Measurements from ENCODE around the gene OR6C75.
"Not testable (repeated sequence)": the region's sequence is repeated elsewhere in the genome, so short reads cannot be mapped to it uniquely, and the experiment has no call there.

Gene OR6C75

DNA sequence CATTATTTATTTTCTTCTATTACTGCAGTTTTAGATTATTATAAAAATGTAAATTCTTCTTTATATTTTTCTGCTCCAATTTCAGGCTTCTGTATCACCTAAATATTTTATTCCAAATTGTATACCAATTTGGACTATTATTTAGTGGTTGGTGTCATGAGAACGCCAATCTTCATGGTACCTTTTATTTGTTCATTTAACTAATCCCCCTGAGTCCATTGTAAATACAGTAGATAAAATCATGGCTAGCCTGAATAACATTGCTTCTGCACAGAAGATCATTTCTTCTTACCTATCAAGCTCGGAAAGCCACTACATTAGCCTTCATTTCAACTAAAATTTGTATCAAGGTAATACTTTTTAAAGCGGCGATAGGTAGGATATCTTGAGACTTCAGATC is at the start of gene OR6C75:
TSS of gene OR6C75 (plus strand) at position 301 of the 400 bp plus-strand sequence. CDS start 2,136 bp downstream, outside the sequence.
- DNase-seq (ENCODE audit: low spot score) = no peak

DNA sequence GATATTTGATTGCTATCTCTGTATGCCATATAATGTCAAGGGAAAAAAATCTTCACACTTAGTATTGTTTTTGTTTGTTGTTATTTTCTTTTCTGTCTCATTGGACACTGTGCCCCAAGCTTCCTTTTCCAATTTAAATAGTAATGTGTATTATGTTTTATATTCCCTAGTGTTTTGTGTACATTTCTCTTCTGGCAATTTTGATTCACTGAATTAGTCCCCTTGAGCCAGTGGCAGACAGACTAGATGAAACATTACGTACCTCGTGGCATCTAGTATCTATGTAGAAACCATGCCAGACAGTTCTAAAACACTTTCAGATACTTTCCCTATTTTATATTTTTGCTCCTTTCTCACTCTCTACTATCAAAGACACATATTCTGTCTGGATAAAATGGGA is 48.7 kb upstream of the OR6C75 start, which contains the start of gene OR6C1:
TSS of gene OR6C1 (plus strand) at position 301 of the 400 bp plus-strand sequence. CDS start 6,257 bp downstream, outside the sequence.
- DNase-seq (ENCODE audit: low spot score) = no peak

DNA sequence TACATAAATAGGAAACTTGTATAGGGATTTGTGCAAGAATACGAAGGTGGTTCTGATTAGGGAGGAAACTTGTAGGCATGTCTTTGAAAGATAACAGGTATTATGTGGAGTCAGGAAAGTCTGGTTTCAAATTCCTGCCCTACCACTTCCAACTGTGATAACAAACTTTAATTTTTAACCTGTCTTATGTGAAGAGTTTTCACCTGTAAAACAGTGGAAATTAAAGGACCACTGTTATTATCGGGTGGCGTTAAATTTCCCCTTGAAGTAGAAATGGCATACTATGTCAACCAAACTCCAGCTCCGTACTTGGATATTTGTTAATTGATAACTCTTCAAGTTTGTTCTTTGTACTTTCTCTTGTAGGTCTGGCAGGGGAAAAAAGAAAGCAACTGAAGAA is 42.6 kb upstream of the OR6C75 start:
- DNase-seq (ENCODE audit: low spot score) = no peak

DNA sequence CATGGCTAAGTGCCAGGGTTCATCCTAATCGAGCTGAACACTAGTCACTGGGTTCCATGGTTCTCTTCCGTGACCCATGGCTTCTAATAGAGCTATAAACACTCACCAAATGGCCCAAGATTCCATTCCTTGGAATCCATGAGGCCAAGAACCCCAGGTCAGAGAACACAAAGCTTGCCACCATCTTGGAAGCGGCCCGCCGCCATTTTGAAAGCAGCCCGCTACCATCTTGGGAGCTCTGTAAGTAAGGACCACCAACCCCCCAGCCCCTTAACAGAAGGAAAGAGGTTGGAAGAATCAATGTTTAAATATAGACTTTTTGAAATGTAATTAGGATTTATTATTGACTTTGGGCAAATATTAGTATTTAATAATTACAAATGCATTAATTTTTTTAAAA is 37.0 kb upstream of the OR6C75 start:
- not testable (repeated sequence) for DNase-seq (ENCODE audit: low spot score)

DNA sequence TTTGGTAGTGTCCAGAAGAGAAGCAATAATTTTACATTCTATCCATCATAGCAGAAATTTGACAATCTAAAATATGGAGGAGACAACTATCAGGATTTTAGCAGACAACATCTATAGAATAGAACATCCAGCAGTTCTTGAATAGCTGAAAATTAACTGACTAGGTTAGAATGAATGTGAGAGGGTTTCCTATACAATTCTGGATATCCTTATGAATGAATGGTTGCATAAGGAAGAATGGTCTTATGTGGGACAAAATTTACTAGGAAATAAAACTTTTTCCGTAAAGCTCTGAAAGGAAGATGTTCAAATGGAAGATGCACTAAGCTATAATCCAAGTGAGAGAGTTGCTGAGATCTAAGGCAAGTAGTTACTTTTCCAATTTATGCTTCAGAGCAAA is 32.3 kb upstream of the OR6C75 start, which contains the start of gene OR6C3:
TSS of gene OR6C3 (plus strand) at position 301 of the 400 bp plus-strand sequence. CDS start 955 bp downstream, outside the sequence.
- DNase-seq (ENCODE audit: low spot score) = no peak

DNA sequence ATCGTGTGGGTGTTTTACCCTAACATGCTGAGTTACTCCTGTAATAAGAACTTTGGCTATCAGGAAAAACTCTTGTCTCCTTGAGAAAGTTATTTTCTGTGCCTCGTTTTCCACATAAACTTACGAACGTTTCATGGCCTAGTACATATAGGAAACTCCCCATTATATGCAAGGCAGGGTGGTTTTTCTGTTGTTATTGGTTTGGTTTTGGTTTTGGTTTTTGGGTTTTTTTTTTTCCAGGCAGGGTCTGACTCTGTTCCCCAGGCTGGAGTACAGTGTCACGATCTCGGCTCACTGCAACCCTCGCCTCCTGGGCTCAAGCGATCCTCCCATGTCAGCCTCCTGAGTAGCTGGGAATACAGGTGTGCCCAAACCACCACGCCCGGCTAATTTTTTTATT is 26.8 kb upstream of the OR6C75 start:
- DNase-seq (ENCODE audit: low spot score) = no peak

DNA sequence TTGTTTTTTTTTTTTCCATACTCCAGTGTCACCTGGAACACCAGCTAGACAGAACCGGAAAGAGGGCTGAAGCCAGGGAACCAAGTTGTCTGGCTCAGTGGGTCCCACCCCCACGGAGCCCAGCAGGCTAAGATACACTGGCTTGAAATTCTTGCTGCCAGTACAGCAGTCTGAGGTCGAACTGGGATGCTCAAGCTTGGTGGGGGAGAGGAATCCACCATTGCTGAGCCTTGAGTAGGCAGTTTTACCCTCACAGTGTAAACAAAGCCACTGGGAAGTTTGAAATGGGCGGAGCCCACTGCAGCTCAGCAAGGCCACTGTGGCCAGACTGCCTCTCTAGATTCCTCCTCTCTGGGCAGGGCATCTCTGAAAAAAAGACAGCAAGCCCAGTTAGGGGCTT is 7.4 kb upstream of the OR6C75 start:
- DNase-seq (ENCODE audit: low spot score) = not testable (repeated sequence)

DNA sequence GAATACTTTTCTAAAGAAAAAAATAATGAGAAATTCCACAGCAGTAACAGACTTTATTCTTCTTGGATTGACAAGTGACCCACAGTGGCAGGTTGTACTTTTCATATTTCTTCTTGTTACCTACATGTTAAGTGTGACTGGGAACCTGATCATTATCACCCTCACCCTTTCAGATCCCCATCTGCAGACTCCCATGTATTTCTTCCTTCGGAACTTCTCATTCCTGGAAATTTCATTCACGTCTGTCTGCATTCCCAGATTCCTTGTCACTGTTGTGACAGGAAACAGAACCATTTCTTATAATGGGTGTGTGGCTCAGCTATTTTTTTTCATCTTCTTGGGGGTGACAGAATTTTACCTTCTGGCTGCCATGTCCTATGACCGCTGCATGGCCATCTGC is 2.3 kb downstream of the OR6C75 start:
- no peak for DNase-seq (ENCODE audit: low spot score)

DNA sequence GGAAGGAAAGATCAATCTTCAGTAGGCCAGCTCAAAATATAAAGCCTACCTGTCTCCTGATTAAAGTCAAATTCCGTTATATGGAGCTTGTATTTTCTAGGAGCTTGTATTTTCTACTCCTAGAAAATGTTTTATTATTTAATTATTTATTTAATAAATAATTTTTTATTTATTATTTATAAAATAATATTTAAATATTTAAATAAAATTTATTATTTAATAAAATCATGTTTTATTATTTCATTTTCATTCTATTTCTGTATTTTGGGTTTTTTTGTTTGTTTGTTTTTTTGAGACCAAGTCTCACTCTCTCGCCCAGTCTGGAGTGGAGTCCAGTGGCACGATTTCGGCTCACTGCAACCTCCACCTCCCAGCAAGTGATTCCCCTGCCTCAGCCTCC is 9.7 kb downstream of the OR6C75 start:
- DNase-seq (ENCODE audit: low spot score) = no peak

DNA sequence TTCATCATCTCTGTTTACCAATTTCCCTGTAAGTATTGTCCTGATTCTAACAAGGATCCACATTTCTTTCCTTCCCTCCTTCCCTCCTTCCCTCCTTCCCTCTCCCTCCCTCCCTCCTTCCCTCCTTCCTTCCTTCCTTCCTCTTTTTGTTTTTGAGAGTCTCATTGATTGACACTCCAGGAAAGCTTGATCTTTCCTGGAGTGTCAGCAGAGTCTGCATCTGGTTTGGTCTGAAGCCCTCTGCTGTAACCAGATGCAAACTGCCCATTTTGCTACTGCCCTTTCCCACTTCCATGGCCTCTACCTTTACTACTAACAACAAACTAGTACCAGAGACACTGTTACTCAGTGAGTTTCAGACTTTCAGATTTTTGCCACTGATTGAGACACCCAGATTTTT is 23.1 kb downstream of the OR6C75 start:
- no peak for DNase-seq (ENCODE audit: low spot score)

DNA sequence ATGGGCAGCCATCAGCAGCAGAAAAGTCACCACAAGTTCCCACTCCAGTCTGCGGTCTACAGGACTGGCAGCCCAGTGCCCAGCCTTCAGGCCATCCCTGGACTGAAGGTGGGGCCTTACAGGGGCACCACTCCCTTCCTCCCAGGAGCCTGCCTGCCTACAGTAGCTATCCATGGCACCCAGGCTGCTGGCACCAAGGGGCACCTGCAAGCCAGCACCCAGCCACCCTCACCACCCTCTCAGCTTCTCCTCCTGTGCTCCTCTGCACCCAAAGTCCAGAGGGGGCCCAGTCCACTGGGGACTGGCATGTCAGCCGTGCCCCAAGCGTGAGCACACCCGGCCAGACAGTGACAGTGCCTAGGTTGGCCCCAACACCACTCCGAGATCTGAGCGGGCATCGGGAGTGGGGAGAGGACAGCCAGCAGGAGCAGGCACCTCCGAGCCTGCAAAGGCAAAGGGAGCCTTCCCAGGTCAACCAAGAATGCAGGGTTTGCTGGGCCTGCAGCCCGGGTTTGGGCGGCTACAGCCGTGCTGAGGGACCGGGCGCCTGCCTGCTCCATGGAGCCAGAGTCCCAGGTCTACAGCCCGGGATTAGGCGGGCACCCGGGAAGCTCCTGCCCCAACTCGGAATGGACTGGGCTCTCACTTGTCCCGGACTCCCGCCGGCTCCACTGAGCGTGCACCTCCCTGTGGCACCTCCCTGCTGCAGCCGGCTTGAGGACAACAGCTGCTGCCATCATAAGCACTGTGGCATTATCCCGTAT is 29.4 kb downstream of the OR6C75 start:
- no peak for DNase-seq (ENCODE audit: low spot score)

DNA sequence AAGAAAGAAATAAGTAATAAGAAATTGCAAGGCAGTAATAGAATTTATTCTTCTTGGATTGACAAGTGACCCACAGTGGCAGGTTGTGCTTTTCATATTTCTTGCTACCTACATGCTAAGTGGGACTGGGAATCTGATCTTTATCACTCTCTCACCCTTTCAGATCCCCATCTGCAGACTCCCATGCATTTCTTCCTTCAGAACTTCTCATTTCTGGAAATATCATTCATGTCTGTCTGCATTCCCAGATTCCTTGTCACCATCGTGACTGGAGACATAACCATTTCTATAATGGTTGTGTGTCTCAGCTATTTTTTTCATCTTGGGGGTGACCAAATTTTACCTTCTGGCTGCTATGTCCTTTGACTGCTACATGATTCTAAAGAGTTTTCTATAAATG is 33.6 kb downstream of the OR6C75 start:
- no peak for DNase-seq (ENCODE audit: low spot score)

DNA sequence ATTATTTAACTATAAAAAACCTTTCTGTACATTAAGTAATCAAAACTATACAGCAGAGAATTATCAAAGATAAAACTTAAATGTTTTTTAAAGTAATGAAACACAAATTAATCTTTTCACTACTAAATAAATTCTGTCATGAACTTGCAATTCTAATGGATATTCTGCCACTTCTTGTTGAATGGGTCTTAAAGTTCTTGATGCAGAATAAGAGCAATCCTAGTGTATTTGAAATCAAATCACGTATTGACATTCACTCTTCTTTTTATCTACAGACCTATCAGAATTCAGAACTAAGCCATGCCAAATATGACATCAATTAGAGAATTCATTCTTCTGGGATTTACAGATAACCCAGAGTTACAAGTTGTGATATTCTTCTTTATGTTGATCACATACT is 37.5 kb downstream of the OR6C75 start, which contains the start of gene OR6C65:
TSS of gene OR6C65 (plus strand) at position 301 of the 400 bp plus-strand sequence. CDS start at position 301, 0 bp downstream.
- no peak for DNase-seq (ENCODE audit: low spot score)

DNA sequence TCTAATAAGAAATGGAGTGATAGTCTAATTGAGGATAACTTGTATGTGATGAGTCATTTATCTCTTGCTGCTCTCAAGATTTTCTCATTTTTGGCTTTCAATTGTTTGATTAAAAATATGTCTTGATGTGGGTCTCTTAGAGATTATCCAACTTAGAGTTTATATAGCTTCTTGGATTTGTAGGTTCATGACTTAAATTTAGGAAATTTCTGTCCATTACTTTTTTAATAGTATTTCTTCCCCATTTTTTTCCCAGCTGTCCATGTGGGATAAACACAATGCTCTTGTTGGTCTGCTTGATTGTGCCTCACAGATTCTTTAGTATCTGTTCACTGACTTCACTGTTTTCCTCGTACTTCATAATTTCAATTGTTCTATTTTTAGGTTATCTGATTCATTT is 45.1 kb downstream of the OR6C75 start:
- no peak for DNase-seq (ENCODE audit: low spot score)

DNA sequence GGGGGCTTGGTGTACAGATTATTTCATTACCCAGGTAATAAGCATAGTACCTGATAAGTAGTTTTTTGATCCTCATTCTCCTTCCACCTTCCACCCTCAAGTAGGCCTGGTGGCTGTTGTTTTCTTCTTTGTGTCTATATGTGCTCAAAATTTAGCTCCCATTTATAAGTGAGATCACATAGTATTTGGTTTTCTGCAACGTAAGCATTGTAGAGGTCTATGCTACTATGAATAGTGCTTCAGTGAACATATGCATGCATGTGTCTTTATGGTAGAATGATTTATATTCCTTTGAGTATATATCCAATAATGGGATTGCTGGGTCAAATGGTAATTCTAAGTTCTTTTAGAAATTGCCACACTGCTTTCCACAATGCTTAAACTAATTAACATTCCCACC is 46.4 kb downstream of the OR6C75 start:
- DNase-seq (ENCODE audit: low spot score) = not testable (repeated sequence)

DNA sequence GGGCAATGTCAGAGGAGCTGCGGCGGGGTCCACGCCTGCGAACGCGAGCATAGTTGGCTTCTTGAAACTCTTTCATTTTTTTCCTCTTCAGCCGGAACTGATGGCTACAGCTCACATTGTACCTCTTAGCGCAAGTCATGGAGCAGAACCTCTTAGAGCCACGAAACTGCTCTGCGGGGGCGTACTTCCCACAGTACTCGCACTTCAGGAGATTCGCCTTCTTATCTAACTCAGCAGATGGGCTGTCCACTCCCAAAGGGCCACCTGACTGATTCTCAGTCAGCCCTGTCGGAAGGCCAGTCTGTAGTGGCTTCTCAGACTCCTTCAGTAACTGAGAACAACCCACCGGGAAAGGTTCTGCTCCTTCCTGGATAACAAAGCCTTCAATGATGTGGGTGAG is 49.4 kb downstream of the OR6C75 start:
- DNase-seq (ENCODE audit: low spot score) = not testable (repeated sequence)

DNA sequence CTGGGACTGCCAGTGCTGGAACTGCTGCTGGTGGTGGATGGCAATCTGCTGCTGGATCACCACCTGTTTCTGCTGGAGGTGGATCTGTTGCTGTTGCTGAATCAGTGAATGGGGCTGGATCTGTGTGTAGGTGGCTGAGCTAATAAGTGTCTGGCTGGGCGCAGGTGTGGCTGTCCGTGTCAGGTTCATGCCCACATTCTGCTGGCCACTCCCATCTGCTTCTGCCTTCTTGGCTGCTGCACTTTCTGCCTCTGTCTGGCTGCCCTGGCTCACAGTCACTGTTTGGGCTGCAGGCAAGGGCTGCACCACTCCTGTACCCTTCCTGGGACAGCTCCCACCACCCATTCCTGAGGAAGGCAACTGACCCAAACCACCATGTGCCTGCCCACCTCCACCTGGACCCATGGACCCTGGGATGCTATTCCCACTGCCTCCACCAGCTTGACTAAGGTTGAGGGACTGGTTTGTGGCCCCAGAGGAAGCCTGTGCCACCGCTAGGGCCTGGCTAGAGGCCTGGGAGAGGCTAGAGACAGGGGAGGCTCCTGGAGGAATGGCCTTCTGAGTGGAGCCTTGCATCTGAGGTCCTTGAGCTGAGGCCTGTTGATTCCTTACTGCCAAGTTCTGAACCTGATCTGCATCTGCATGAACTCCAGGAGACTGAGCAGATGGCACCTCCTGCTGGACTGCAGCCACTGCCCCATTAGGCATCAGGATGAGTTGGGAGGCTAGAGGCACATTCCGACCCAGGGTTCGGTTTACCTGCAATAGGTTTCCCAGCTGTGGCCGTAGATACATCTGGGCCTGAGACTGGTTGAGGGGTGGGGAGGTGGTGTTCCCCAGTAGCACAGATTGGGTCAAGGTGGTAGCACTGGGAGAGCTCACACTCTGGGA is 51.0 kb downstream of the OR6C75 start:
- not testable (repeated sequence) for DNase-seq (ENCODE audit: low spot score)

DNA sequence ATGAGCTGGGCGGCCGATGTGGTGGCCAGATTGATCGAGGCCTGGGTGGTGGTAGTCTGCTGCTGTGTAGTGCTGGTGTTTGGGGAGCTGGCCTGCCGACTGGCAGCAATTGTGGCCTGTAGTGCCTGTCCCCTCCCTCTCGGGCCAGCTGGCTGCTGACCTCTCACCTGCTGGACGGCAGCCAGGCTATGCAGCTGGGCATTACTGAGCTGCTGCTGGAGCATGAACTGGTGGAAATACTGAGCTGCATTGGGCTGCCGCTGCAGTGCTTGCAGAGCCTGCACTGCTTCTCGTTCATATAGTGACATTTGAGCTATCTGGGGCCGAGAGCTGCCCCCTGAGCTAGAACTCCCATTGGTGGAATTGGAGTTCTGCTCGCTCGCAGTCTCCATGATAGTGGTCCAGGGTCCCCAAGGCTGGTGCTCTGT is 51.6 kb downstream of the OR6C75 start:
- DNase-seq (ENCODE audit: low spot score) = not testable (repeated sequence)

DNA sequence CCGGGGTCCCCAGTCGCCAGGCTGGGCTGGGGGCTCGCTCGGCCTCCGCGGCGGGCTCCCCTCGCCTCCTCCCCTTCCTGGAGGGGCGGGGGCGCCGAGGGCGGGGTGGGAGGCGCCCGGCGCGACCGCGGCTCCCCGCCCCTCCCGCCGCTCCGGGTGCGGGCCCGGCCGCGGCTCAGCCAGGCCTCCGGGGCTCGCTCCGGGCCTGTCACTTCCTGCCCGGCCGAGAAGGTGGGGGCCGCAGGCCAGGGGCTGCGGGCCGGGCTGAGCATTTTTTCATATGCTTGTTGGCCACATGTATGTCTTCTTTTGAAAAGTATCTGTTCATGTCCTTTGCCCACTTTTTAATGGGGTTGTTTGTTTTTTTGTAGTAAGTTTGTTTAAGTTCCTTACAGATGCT is 52.1 kb downstream of the OR6C75 start:
- not testable (repeated sequence) for DNase-seq (ENCODE audit: low spot score)

DNA sequence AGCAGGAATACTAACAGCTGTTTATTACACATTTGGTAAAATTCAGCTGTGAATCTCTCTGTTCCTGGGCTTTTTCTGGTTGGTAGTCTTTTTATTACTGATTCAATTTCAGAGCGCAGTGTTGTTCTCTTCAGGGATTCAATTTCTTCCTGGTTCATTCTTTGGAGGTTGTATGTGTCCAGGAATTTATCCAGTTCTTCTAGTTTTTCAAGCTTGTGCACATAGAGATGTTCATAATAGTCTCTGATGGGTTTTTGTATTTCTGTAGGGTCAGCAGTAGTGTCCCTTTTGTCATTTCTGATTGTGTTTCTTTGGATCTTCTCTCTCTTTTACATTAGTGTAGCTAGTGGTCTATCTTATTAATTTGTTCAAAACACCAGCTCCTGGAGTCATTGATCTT is 54.2 kb downstream of the OR6C75 start:
- no peak for DNase-seq (ENCODE audit: low spot score)

Measured in cerebellar cortex (tissue), 1 donor.